ENCODE data around the gene CILP. TPM values are rescaled to one million over a fixed set of nuclear protein-coding genes. Genes with fewer than 3 reads are reported as not detected.

Gene CILP
- total RNA-seq, 1 donor = 0.21 TPM

DNA sequence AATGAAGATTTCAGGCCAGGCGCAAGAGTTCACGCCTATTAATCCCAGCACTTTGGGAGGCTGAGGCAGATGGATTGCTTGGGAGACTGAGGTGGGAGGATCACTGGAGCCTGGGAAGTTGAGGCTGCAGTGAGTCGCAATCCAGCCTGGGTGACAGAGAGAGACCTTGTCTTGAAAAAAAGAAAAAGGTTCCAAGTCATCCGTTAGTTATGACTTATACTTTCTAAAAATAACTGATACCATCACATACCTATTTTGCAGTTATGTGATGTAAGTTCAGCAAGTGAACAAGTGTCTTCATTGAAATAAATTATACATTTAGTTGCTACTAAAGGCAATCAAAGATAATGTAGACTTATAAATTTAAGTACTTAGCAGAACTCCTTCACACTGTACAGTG lies 48.2 kb downstream of the CILP start:
- H3K4me1 ChIP-seq (ENCODE audit: insufficient read depth, low read length) = no peaks in the 10 kb centered on the region
- no peak overlapping the region for H3K4me3 ChIP-seq (ENCODE audit: low read length)
- no peaks in the 10 kb centered on the region for H3K27me3 ChIP-seq (ENCODE audit: insufficient read depth, low read length)
- H3K9me3 ChIP-seq (ENCODE audit: low read depth, low read length) = no peaks in the 10 kb centered on the region

DNA sequence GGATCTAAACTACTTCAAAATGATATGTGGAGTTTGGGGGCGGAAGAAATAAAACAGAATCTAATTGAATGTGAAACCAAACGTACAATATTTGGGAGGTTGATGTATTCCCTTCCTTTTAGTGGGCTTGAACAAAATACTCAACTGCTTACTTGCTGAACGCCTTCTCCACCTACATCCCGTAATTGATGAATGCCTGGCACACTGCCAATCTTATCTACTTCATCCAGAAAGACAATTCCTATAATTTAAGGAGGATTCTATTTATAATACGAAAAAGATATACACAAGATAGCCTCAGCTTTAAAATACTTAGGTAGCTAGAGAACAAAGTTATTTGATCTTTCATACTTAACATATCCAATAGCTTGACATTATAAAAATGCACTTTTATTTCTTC lies 54.6 kb downstream of the CILP start:
- Histone ChIP-seq H3K4me3 (ENCODE audit: low read length) (no peak overlapping the region), H3K9me3 (ENCODE audit: low read depth, low read length) (no peaks in the 10 kb centered on the region), H3K4me1 (ENCODE audit: insufficient read depth, low read length) (no peaks in the 10 kb centered on the region), H3K27me3 (ENCODE audit: insufficient read depth, low read length) (no peaks in the 10 kb centered on the region)

DNA sequence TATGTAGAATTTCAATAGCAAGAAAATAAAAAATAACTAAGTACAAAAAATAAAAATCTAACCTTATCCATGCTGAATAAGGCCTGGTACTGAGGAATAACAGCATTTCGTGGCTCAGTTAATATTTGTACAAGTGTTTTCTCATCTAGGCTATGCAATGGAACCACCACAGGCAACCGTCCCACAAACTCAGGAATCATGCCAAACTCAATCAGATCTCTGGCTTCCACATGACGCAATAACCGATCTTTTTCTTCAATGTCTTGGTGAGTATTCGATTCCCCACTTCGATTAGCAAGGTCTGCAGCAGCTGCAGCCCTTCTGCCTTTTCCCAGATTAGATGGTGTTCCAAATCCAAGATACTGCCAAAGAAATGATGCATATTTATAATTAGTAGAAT lies 56.6 kb downstream of the CILP start:
- Histone ChIP-seq H3K4me3 (ENCODE audit: low read length) (no peak overlapping the region), H3K9me3 (ENCODE audit: low read depth, low read length) (no peaks in the 10 kb centered on the region), H3K4me1 (ENCODE audit: insufficient read depth, low read length) (no peaks in the 10 kb centered on the region), H3K27me3 (ENCODE audit: insufficient read depth, low read length) (no peaks in the 10 kb centered on the region)

DNA sequence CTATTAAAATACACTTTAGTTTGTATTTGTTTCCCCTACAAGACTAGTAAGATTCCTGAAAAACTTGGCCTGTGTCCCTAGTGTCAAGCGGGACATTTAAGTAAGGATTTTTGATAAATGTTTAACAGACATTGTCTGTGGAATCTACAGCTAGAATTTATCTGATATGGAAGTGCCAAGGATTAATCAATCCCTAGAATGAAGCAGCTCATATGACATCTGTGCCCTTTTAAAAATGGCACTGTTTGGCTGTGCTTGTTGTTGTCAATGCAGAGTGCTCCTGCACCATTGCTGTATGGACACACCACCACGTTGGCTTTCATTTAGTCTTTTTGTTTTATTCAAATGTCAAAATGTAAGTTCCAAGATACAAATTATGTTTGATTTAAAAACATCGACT lies 63.4 kb downstream of the CILP start:
- no peaks in the 10 kb centered on the region for H3K9me3 ChIP-seq (ENCODE audit: low read depth, low read length)
- no peaks in the 10 kb centered on the region for H3K27me3 ChIP-seq (ENCODE audit: insufficient read depth, low read length)
- no peaks in the 10 kb centered on the region for H3K4me1 ChIP-seq (ENCODE audit: insufficient read depth, low read length)
- H3K4me3 ChIP-seq (ENCODE audit: low read length) = no peak overlapping the region

DNA sequence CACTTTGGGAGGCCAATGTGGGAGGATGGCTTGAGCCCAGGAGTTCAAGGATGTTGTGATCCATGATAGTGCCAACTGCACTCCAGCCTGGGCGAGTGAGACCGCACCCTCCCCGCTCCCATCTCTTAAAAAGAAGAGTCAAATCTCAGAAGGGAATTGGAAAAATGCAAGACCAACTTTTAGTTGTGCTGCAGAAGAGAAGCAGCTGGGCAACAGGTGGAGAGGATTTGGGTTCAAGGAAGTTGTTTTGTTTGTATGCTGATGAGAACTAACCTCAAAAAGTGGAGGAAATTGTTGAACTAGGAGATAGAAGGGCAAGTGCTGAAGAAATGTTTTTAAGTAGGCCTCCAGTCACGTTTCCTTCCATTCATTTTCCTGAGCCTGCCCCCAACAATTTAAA lies 64.8 kb downstream of the CILP start:
- Histone ChIP-seq H3K4me1 (ENCODE audit: insufficient read depth, low read length) (no peaks in the 10 kb centered on the region), H3K27me3 (ENCODE audit: insufficient read depth, low read length) (no peaks in the 10 kb centered on the region), H3K9me3 (ENCODE audit: low read depth, low read length) (no peaks in the 10 kb centered on the region), H3K4me3 (ENCODE audit: low read length) (no peak overlapping the region)

Other genes with a start within 250 kb of the CILP start
- 92.4 TPM for gene SPG21, start 221.6 kb downstream of the CILP start, total RNA-seq
- 7.8 TPM for gene MTFMT, start 181.8 kb downstream of the CILP start, total RNA-seq
- gene SLC51B, start 166.1 kb downstream of the CILP start, total RNA-seq = 0.10 TPM
- not detected for gene RASL12, start 143.5 kb downstream of the CILP start, total RNA-seq
- gene KBTBD13, start 134.7 kb downstream of the CILP start, total RNA-seq = under 0.01 TPM
- 2.5 TPM for gene UBAP1L, start 96.3 kb downstream of the CILP start, total RNA-seq
- gene PDCD7, start 77.7 kb downstream of the CILP start, total RNA-seq = 11.5 TPM
- gene CLPX, start 26.1 kb downstream of the CILP start, total RNA-seq = 52.8 TPM
- gene PARP16, start 75.4 kb upstream of the CILP start, total RNA-seq = 16.9 TPM
- not detected for gene RNU5A-1, start 84.6 kb upstream of the CILP start, total RNA-seq
- not detected for gene RNU5B-1, start 93.2 kb upstream of the CILP start, total RNA-seq
- not detected for gene IGDCC3, start 166.5 kb upstream of the CILP start, total RNA-seq
- under 0.01 TPM for gene IGDCC4, start 211.5 kb upstream of the CILP start, total RNA-seq

All from mononuclear cell (primary cell).